ENCODE results near the gene SGPP2.

DNA sequence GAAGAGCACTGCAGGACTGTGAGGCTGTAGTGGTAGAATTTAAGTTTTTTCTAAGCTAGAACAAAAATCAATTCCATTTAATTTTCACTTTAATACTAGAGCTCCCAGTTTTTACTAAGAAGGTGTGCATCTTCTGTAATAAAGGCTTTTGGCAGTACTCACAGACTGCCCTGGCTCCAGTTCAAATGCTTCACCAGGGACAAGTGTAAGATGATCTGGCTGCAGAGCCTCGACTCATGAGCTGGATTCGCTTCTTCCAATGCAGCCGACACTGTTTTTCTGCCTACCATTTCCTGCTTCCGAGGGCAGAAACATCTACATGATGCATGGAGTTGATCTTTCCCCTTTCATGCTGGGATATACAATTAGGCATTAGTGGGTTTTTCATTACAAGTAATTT is 144.5 kb downstream of the SGPP2 start:
- TF ChIP-seq CTCF (IDR thresholded peaks at IDR 0.05) (no peak), POLR2A (IDR thresholded peaks at IDR 0.05) (no peak), EP300 (IDR thresholded peaks at IDR 0.05) (no peak)
